ENCODE results near the gene BATF. TPM values are rescaled to one million over a fixed set of nuclear protein-coding genes. Genes with fewer than 3 reads are reported as not detected.
"Not testable (repeated sequence)": the region's sequence is repeated elsewhere in the genome, so short reads cannot be mapped to it uniquely, and the experiment has no call there.

The BATF gene
- total RNA-seq = 100 to 1,000 TPM; 178 to 179 TPM

DNA sequence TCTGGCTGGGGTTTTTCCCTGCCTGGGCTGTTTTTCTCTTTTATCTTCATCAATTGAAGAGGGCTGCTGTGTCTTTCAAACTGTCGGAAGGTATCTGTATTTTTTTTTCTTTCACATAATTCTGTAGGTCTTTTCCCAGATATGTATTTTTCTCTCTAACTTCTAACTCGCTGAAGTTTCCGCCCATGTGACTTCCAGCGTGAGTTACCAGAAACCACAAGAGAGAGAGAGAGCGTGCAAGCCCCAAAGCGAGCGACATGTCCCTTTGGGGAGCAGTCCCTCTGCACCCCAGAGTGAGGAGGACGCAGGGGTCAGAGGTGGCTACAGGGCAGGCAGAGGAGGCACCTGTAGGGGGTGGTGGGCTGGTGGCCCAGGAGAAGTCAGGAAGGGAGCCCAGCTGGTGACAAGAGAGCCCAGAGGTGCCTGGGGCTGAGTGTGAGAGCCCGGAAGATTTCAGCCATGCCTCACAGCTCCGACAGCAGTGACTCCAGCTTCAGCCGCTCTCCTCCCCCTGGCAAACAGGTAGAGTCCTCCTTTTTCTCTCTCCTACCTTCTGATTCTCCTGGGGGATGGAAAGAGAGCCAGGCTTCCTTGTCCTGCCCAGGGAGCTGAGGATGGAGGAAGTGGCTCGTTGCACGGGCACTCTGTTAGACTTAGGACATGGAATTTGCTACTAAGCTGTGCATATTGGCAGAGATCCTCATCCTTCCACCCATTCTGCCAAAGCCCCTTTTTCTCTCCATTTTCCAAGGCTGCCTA lies at the start of gene BATF:
BATF (plus strand) TSS at position 246 of the 759 bp plus-strand sequence; CDS start at position 460, 214 bp downstream.
- Mint-ChIP-seq H3K36me3 (ENCODE audit: low read depth) (peaks cover 52% of the 10 kb centered on the region), H3K4me1 (ENCODE audit: low read depth) (peaks cover 61% of the 10 kb centered on the region), H3K27ac (peak within 1 kb of the TSS; percentile 100), H3K9me3 (no peaks in the 10 kb centered on the region), H3K4me3 (peak within 1 kb of the TSS; percentile 99), H3K27me3 (ENCODE audit: low read depth) (no peaks in the 10 kb centered on the region)
- DNase-seq = peak; percentile 91
- CTCF ChIA-PET = interaction anchor here (1.0 to 6.9 kb wide), 6 partner anchors 9 to 138 kb away, joined by 3 to 88 read pairs (median 16); no protein-coding TSS in a partner anchor
- intact Hi-C loops (cut with micrococcal nuclease) = loop anchor here (1.0 to 10.0 kb wide), 7 partner anchors 12 to 1432 kb away; partner anchors contain the start of gene ERG28

- H3K4me1 Mint-ChIP-seq (ENCODE audit: low read depth); H3K4me3 Mint-ChIP-seq; H3K9me3 Mint-ChIP-seq; H3K27me3 Mint-ChIP-seq (ENCODE audit: low read depth); H3K36me3 Mint-ChIP-seq (ENCODE audit: low read depth); H3K27ac Mint-ChIP-seq; intact Hi-C loops (cut with micrococcal nuclease); CTCF ChIA-PET; DNase-seq: not testable (repeated sequence)
Measured at GRCh38 chr14:75474127-75474526, 48.1 kb upstream of the BATF start.

- no peaks in the 10 kb centered on the region for H3K9me3 Mint-ChIP-seq
- CTCF ChIA-PET = interaction anchor here (1.2 to 2.4 kb wide), 2 partner anchors 13 to 182 kb away, joined by 4 to 12 read pairs; no protein-coding TSS in a partner anchor
- no peaks in the 10 kb centered on the region for H3K4me1 Mint-ChIP-seq (ENCODE audit: low read depth)
- no peak overlapping the region for H3K4me3 Mint-ChIP-seq
- intact Hi-C loops (cut with micrococcal nuclease) = no loop called here
- no peak overlapping the region for H3K27ac Mint-ChIP-seq
- peaks cover 3% of the 10 kb centered on the region for H3K27me3 Mint-ChIP-seq (ENCODE audit: low read depth)
- no peak for DNase-seq
- H3K36me3 Mint-ChIP-seq (ENCODE audit: low read depth) = no peaks in the 10 kb centered on the region
Measured at GRCh38 chr14:75476274-75476995, 45.8 kb upstream of the BATF start.

GRCh38 chr14:75477881-75478280 lies 44.4 kb upstream of the BATF start:
- CTCF ChIA-PET = interaction anchor here (2.4 kb wide), 1 partner anchor 12 kb away, joined by 12 read pairs; no protein-coding TSS in a partner anchor
- H3K36me3 Mint-ChIP-seq (ENCODE audit: low read depth) = no peaks in the 10 kb centered on the region

GRCh38 chr14:75479770-75480600 lies 42.3 kb upstream of the BATF start:
- no peaks in the 10 kb centered on the region for H3K4me1 Mint-ChIP-seq (ENCODE audit: low read depth)
- intact Hi-C loops (cut with micrococcal nuclease) = no loop called here
- peaks cover 3% of the 10 kb centered on the region for H3K27me3 Mint-ChIP-seq (ENCODE audit: low read depth)
- DNase-seq = no peak
- no peak overlapping the region for H3K27ac Mint-ChIP-seq
- CTCF ChIA-PET = interaction anchor here (0.6 to 1.5 kb wide), 6 partner anchors 9 to 174 kb away, joined by 3 to 4 read pairs (median 3); no protein-coding TSS in a partner anchor
- no peak overlapping the region for H3K4me3 Mint-ChIP-seq
- H3K36me3 Mint-ChIP-seq (ENCODE audit: low read depth) = no peaks in the 10 kb centered on the region
- H3K9me3 Mint-ChIP-seq = no peaks in the 10 kb centered on the region

More at GRCh38 chr14:75477881-75478280, 44.4 kb upstream of the BATF start:
- no peak for DNase-seq
- intact Hi-C loops (cut with micrococcal nuclease) = no loop called here
- Mint-ChIP-seq H3K9me3 (no peaks in the 10 kb centered on the region), H3K4me3 (no peak overlapping the region), H3K27me3 (ENCODE audit: low read depth) (peaks cover 3% of the 10 kb centered on the region), H3K27ac (no peak overlapping the region), H3K4me1 (ENCODE audit: low read depth) (no peaks in the 10 kb centered on the region)

DNA sequence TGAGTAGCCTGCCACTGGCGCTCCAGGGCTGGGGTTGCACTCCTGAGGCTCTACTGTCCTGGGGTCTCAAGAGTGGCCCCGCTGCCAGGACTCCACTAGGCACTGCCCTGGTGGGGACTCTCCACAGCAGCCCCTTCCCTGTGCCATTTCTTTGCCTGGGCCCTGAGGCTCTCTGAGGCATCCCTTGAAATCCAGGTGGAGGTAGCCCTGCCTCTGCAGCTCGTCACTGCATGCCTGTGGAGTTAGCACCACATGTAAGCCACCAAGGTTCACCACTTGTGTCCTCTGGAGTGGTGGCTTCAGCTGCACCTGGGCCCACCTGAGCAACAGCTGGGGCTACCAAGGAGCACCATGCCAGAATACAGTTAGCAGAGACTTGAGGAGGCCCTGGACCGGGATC lies 39.9 kb upstream of the BATF start:
- intact Hi-C loops (cut with micrococcal nuclease) = no loop called here
- H3K36me3 Mint-ChIP-seq (ENCODE audit: low read depth) = no peaks in the 10 kb centered on the region
- H3K9me3 Mint-ChIP-seq = no peaks in the 10 kb centered on the region
- H3K27me3 Mint-ChIP-seq (ENCODE audit: low read depth) = peaks cover 3% of the 10 kb centered on the region
- H3K27ac Mint-ChIP-seq = no peak overlapping the region
- CTCF ChIA-PET = interaction anchor here (1.2 kb wide), 1 partner anchor 28 kb away, joined by 3 read pairs; no protein-coding TSS in a partner anchor
- H3K4me3 Mint-ChIP-seq = no peak overlapping the region
- peaks cover 13% of the 10 kb centered on the region for H3K4me1 Mint-ChIP-seq (ENCODE audit: low read depth)
- no peak for DNase-seq

- no peak for DNase-seq
- no peak overlapping the region for H3K4me3 Mint-ChIP-seq
- H3K36me3 Mint-ChIP-seq (ENCODE audit: low read depth) = no peaks in the 10 kb centered on the region
- H3K9me3 Mint-ChIP-seq = no peaks in the 10 kb centered on the region
- peaks cover 3% of the 10 kb centered on the region for H3K27me3 Mint-ChIP-seq (ENCODE audit: low read depth)
- peaks cover 22% of the 10 kb centered on the region for H3K4me1 Mint-ChIP-seq (ENCODE audit: low read depth)
- CTCF ChIA-PET = interaction anchor here (0.7 to 1.4 kb wide), 5 partner anchors 60 to 176 kb away, joined by 3 to 4 read pairs (median 3); no protein-coding TSS in a partner anchor
- H3K27ac Mint-ChIP-seq = no peak overlapping the region
- intact Hi-C loops (cut with micrococcal nuclease) = loop anchor here (5.0 kb wide), 1 partner anchor 58 kb away; the partner anchor contains the start of gene JDP2
Measured at GRCh38 chr14:75484711-75485429, 37.4 kb upstream of the BATF start.

GRCh38 chr14:75486318-75486717 lies 36.0 kb upstream of the BATF start:
- no peak overlapping the region for H3K4me3 Mint-ChIP-seq

GRCh38 chr14:75487155-75487671 lies 35.1 kb upstream of the BATF start:
- no peaks in the 10 kb centered on the region for H3K36me3 Mint-ChIP-seq (ENCODE audit: low read depth)
- H3K4me1 Mint-ChIP-seq (ENCODE audit: low read depth) = peaks cover 22% of the 10 kb centered on the region
- CTCF ChIA-PET = interaction anchor here (0.5 to 7.3 kb wide), 18 partner anchors 9 to 419 kb away, joined by 3 to 131 read pairs (median 6); partner anchors contain the start of gene BATF
- H3K9me3 Mint-ChIP-seq = peaks cover 3% of the 10 kb centered on the region
- peaks cover 3% of the 10 kb centered on the region for H3K27me3 Mint-ChIP-seq (ENCODE audit: low read depth)
- intact Hi-C loops (cut with micrococcal nuclease) = loop anchor here (1.0 to 5.0 kb wide), 3 partner anchors 60 to 180 kb away; partner anchors contain the start of gene JDP2
- H3K27ac Mint-ChIP-seq = no peak overlapping the region
- H3K4me3 Mint-ChIP-seq = no peak overlapping the region
- peak; percentile 35 for DNase-seq

More at GRCh38 chr14:75486318-75486717, 36.0 kb upstream of the BATF start:
- CTCF ChIA-PET = interaction anchor here (1.3 to 7.3 kb wide), 3 partner anchors 36 to 179 kb away, joined by 3 to 131 read pairs (median 27); partner anchors contain the start of gene BATF
- peaks cover 22% of the 10 kb centered on the region for H3K4me1 Mint-ChIP-seq (ENCODE audit: low read depth)
- peaks cover 3% of the 10 kb centered on the region for H3K27me3 Mint-ChIP-seq (ENCODE audit: low read depth)
- H3K9me3 Mint-ChIP-seq = peaks cover 3% of the 10 kb centered on the region
- H3K36me3 Mint-ChIP-seq (ENCODE audit: low read depth) = no peaks in the 10 kb centered on the region
- DNase-seq = no peak
- intact Hi-C loops (cut with micrococcal nuclease) = loop anchor here (5.0 kb wide), 1 partner anchor 59 kb away; the partner anchor contains the start of gene JDP2
- H3K27ac Mint-ChIP-seq = no peak overlapping the region

- Mint-ChIP-seq H3K36me3 (ENCODE audit: low read depth) (no peaks in the 10 kb centered on the region), H3K4me1 (ENCODE audit: low read depth) (peaks cover 38% of the 10 kb centered on the region), H3K27ac (no peak overlapping the region), H3K9me3 (peaks cover 3% of the 10 kb centered on the region), H3K27me3 (ENCODE audit: low read depth) (peaks cover 3% of the 10 kb centered on the region), H3K4me3 (no peak overlapping the region)
- CTCF ChIA-PET = interaction anchor here (0.8 to 7.3 kb wide), 26 partner anchors 9 to 190 kb away, joined by 3 to 131 read pairs (median 6); partner anchors contain the start of gene BATF
- intact Hi-C loops (cut with micrococcal nuclease) = loop anchor here (5.0 kb wide), 1 partner anchor 62 kb away; the partner anchor contains the start of gene JDP2
- no peak for DNase-seq
Measured at GRCh38 chr14:75489480-75489837, 32.8 kb upstream of the BATF start.

Data from activated naive CD4-positive, alpha-beta T cell treated with anti-CD3 and anti-CD28 coated beads for 36 hours (primary cell).